Progenitor cell of endocrine pancreas (in vitro differentiated cells): ENCODE results near the gene DCAF12. TPM values are rescaled to one million over a fixed set of nuclear protein-coding genes. Genes with fewer than 3 reads are reported as not detected.

Experiments
- DNase-seq: peaks from one replicate; pipeline ENCODE4 v3.0.0; 2021; ENCODE audit warnings: low spot score; ENCODE audit not compliant: unreplicated experiment
- H3K27ac Mint-ChIP-seq: 2 replicates; pipeline ENCODE4 v1.8.0; 2021; ENCODE audit warnings: mild to moderate bottlenecking, moderate library complexity, mixed read lengths
- H3K27me3 Mint-ChIP-seq: 2 replicates; pipeline ENCODE4 v1.8.0; 2021; ENCODE audit warnings: mixed read lengths
- H3K36me3 Mint-ChIP-seq: 2 replicates; pipeline ENCODE4 v1.8.0; 2022; ENCODE audit warnings: mixed read lengths; ENCODE audit not compliant: insufficient read depth
- H3K4me1 Mint-ChIP-seq: 2 replicates; pipeline ENCODE4 v1.8.0; 2021; ENCODE audit warnings: low read depth, mixed read lengths
- H3K4me3 Mint-ChIP-seq: 2 replicates; pipeline ENCODE4 v1.8.0; 2021; ENCODE audit warnings: low read depth, mild to moderate bottlenecking, moderate library complexity, mixed read lengths
- H3K9me3 Mint-ChIP-seq: 2 replicates; pipeline ENCODE4 v1.8.0; 2021; ENCODE audit warnings: low read depth, mixed read lengths
- CTCF ChIP-seq: fragments of 200-600 bp; sonication (generic); IDR thresholded peaks from one replicate; pipeline ENCODE4 v1.5.0; 2021; ENCODE audit warnings: antibody characterized with exemption, mild to moderate bottlenecking; ENCODE audit not compliant: unreplicated experiment
- total RNA-seq: library from RNA; stranded (reverse); gene quantifications from 2 replicates; pipeline ENCODE4 v1.2.1, GENCODE V29; 2021

DCAF12 gene
- total RNA-seq, 1 donor from 2014 or later: 48.7 TPM

GRCh38 chr9:34089311-34089710, 37.2 kb downstream of the DCAF12 start:
- DNase-seq: no peak
- Mint-ChIP-seq H3K9me3 (no peaks in the 10 kb centered on the region), H3K27ac (no peak overlapping the region), H3K36me3 (peaks cover 9% of the 10 kb centered on the region), H3K4me3 (no peak overlapping the region), H3K27me3 (no peaks in the 10 kb centered on the region), H3K4me1 (peaks cover 3% of the 10 kb centered on the region)
- TF ChIP-seq CTCF: no peak

- DNase-seq: no peak
- H3K4me3 Mint-ChIP-seq: no peak overlapping the region
- no peaks in the 10 kb centered on the region for H3K27me3 Mint-ChIP-seq
- TF ChIP-seq CTCF: no peak
- H3K9me3 Mint-ChIP-seq: no peaks in the 10 kb centered on the region
- H3K27ac Mint-ChIP-seq: no peak overlapping the region
- H3K4me1 Mint-ChIP-seq: peaks cover 6% of the 10 kb centered on the region
- H3K36me3 Mint-ChIP-seq: peaks cover 9% of the 10 kb centered on the region
These were observed 39.1 kb downstream of the DCAF12 start for GRCh38 chr9:34087370-34087769.

GRCh38 chr9:34086864-34087263, 39.6 kb downstream of the DCAF12 start:
- Mint-ChIP-seq H3K36me3 (peaks cover 9% of the 10 kb centered on the region), H3K4me3 (no peak overlapping the region), H3K27me3 (no peaks in the 10 kb centered on the region), H3K4me1 (peaks cover 6% of the 10 kb centered on the region), H3K9me3 (no peaks in the 10 kb centered on the region), H3K27ac (no peak overlapping the region)
- DNase-seq: no peak
- TF ChIP-seq CTCF: no peak

- H3K4me1 Mint-ChIP-seq: peaks cover 6% of the 10 kb centered on the region
- TF ChIP-seq CTCF: no peak
- H3K27ac Mint-ChIP-seq: peak overlapping the region; percentile 49
- no peak overlapping the region for H3K4me3 Mint-ChIP-seq
- H3K36me3 Mint-ChIP-seq: peaks cover 9% of the 10 kb centered on the region
- DNase-seq: no peak
- no peaks in the 10 kb centered on the region for H3K9me3 Mint-ChIP-seq
- no peaks in the 10 kb centered on the region for H3K27me3 Mint-ChIP-seq
These were observed 40.7 kb downstream of the DCAF12 start for GRCh38 chr9:34085581-34086500.

GRCh38 chr9:34084562-34084961, 41.9 kb downstream of the DCAF12 start:
- TF ChIP-seq CTCF: no peak
- H3K4me1 Mint-ChIP-seq: peaks cover 6% of the 10 kb centered on the region
- H3K27ac Mint-ChIP-seq: peak overlapping the region; percentile 73
- no peak overlapping the region for H3K4me3 Mint-ChIP-seq
- H3K27me3 Mint-ChIP-seq: no peaks in the 10 kb centered on the region
- H3K36me3 Mint-ChIP-seq: peaks cover 7% of the 10 kb centered on the region
- no peaks in the 10 kb centered on the region for H3K9me3 Mint-ChIP-seq
- no peak for DNase-seq
